Keratinocyte (primary cell): ENCODE measurements around the gene KCNC3. TPM values are rescaled to one million over a fixed set of nuclear protein-coding genes. Genes with fewer than 3 reads are reported as not detected.

Experiments
- DNase-seq: peaks from one replicate; pipeline ENCODE4 v3.0.0-alpha.2; 2011; ENCODE audit warnings: low read depth, missing footprints, low spot score
- FAIRE-seq: peaks from 2 replicates; lab custom pipeline; 2011; peaks lifted over from hg19 to GRCh38; lab: Jason Lieb, UNC
- H2AFZ ChIP-seq: 2 replicates; pipeline ENCODE4 v1.6.0; 2012; ENCODE audit warnings: low read length, control low read depth, inconsistent platforms; ENCODE audit not compliant: control insufficient read depth
- H3K27ac ChIP-seq: 2 replicates; pipeline ENCODE4 v1.5.1; 2011; ENCODE audit warnings: low read length; ENCODE audit not compliant: control insufficient read depth, insufficient read depth
- H3K27me3 ChIP-seq: 3 replicates; pipeline ENCODE4 v1.6.0; 2011; ENCODE audit warnings: low read length; ENCODE audit not compliant: control insufficient read depth, insufficient read depth; ENCODE audit errors: extremely low read depth
- H3K36me3 ChIP-seq, 2 experiments: 2 replicates in 1 of 2; 3 replicates in 1 of 2; pipeline ENCODE4 v1.5.1; 2011; ENCODE audit warnings: low read length in 2 of 2, mild to moderate bottlenecking in 1 of 2; ENCODE audit not compliant: control insufficient read depth in 2 of 2, insufficient read depth in 2 of 2; ENCODE audit errors: extremely low read depth in 1 of 2
- H3K4me1 ChIP-seq: 3 replicates; pipeline ENCODE4 v1.5.1; 2011; ENCODE audit warnings: low read length; ENCODE audit not compliant: control insufficient read depth, insufficient read depth; ENCODE audit errors: extremely low read depth
- H3K4me2 ChIP-seq: 3 replicates; pipeline ENCODE4 v1.6.0; 2011; ENCODE audit warnings: low read depth, low read length; ENCODE audit not compliant: control insufficient read depth, insufficient read depth; ENCODE audit errors: extremely low read depth
- H3K4me3 ChIP-seq, 3 experiments: fragments of 200-600 bp in 1 of 3; sonication (generic) in 1 of 3; 2 replicates in 2 of 3; 3 replicates in 1 of 3; pipeline ENCODE4 v1.5.1; 2011 to 2016; ENCODE audit warnings: low read length in 3 of 3, mild to moderate bottlenecking in 3 of 3, control low read depth in 2 of 3, inconsistent platforms in 1 of 3, low read depth in 1 of 3, mixed read lengths in 1 of 3, mixed run types in 1 of 3, moderate library complexity in 1 of 3; ENCODE audit not compliant: control insufficient read depth in 2 of 3, insufficient read depth in 2 of 3; ENCODE audit errors: extremely low read depth in 1 of 3
- H3K79me2 ChIP-seq: 2 replicates; pipeline ENCODE4 v1.6.0; 2012; ENCODE audit warnings: low read length; ENCODE audit not compliant: control insufficient read depth, insufficient read depth
- H3K9ac ChIP-seq: 3 replicates; pipeline ENCODE4 v1.6.0; 2011; ENCODE audit warnings: low read length; ENCODE audit not compliant: control insufficient read depth, insufficient read depth; ENCODE audit errors: extremely low read depth
- H3K9me1 ChIP-seq: 3 replicates; pipeline ENCODE4 v1.6.0; 2011; ENCODE audit warnings: low read length; ENCODE audit not compliant: control insufficient read depth, insufficient read depth; ENCODE audit errors: extremely low read depth
- H3K9me3 ChIP-seq: 2 replicates; pipeline ENCODE4 v1.5.1; 2012; ENCODE audit warnings: low read depth, low read length; ENCODE audit not compliant: control insufficient read depth
- H4K20me1 ChIP-seq: 3 replicates; pipeline ENCODE4 v1.6.0; 2011; ENCODE audit warnings: low read length; ENCODE audit not compliant: control insufficient read depth, insufficient read depth; ENCODE audit errors: extremely low read depth
- CTCF ChIP-seq, 3 experiments: IDR thresholded peaks in 1 of 3; conservative IDR thresholded peaks in 1 of 3; optimal IDR thresholded peaks in 1 of 3; 2 replicates in 2 of 3; 3 replicates in 1 of 3; pipeline versions ENCODE3 to v1.5.1; 2011; ENCODE audit warnings: low read length in 3 of 3, mild to moderate bottlenecking in 3 of 3, moderate library complexity in 2 of 3, control low read depth in 1 of 3, inconsistent platforms in 1 of 3; ENCODE audit not compliant: insufficient read depth in 2 of 3; ENCODE audit errors: extremely low read depth in 1 of 3
- EZH2 ChIP-seq: IDR thresholded peaks from one replicate; pipeline ENCODE4 v1.6.1; 2012; ENCODE audit warnings: inconsistent platforms, mild to moderate bottlenecking, low read length, moderate library complexity
- dilution Hi-C: fragments of 300-500 bp; cut with MboI; formaldehyde crosslinking; loops from one replicate; pipeline ENCODE4 v1.7.0; 2020; ENCODE audit warnings: low sequenced_read_pairs; ENCODE audit not compliant: extremely low pct_ligation_motif_present
- polyA plus RNA-seq, 5 experiments: library from polyadenylated mRNA; depleted of rRNA in 3 of 5; stranded (reverse) in 3 of 5; stranded (forward) in 1 of 5; unstranded in 1 of 5; fragments of >200 nt; gene quantifications; 1 replicate in 1 of 5; 2 replicates in 3 of 5; 3 replicates in 1 of 5; pipeline versions ENCODE4 v1.2.1 to v1.2.3, GENCODE V29; 2011 to 2012; ENCODE audit warnings: missing spikeins in 2 of 5, low read depth in 1 of 5, low replicate concordance in 1 of 5

Gene KCNC3
- polyA plus RNA-seq, 1 donor (not counting 4 experiments of a cell fraction or from before 2014, with no cell fraction given): 0.01 TPM

DNA sequence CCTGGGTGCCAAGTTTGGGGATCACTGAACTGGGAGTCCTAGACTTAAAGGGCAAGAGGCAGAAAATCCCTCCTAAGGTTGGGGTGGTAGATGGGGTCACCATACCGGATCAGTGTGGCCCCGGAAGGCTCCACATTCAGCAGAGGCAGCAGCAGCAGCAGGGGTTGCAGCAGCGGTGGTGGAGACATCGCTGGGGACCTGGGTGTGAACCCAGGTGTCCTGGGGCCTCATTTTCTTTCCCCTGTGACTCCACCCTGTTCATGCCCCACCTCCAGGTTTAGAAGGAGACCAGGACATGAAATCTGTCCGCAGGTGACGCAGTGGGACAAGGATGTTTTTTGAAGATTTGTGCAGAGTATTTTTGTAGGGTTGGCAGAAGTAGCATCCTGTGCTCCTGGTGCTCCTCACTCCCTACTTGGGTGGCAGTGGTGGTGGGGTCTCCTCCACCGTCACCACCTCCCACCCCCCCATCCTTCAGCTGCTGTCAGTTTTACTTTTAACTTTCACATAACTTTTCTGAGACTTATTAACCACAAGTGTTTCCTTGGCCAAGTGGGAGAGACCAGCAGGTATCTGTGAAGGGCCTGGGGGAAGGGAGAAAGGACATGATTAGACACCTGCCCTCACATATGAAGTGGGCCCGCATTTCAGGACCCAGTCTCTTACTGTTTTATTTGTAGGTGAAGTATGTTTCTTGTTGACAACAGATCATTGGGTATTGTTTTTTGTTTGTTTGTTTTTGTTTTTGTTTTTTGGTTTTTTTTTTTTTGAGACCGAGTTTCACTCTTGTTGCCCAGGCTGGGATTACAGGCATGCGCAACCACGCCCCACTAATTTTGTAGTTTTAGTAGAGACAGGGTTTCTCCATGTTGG lies 36.5 kb upstream of the KCNC3 start, which contains the start of gene NAPSA:
Gene NAPSA, minus strand, starts transcription at position 206 of the 873 bp plus-strand sequence. Its CDS starts 18 bp downstream, at position 188.
- dilution Hi-C loops: no loop called here
- peaks cover 6% of the 10 kb centered on the region for H3K4me1 ChIP-seq
- H3K9ac ChIP-seq: no peak within 1 kb of the TSS
- no peaks in the 10 kb centered on the region for H3K79me2 ChIP-seq
- H4K20me1 ChIP-seq: no peaks in the 10 kb centered on the region
- TF ChIP-seq CTCF (optimal IDR thresholded peaks at IDR 0.05 in 1 of 3, IDR thresholded peaks at IDR 0.05 in 1 of 3, conservative IDR thresholded peaks at IDR 0.05 in 1 of 3; ENCODE audit: extremely low read depth in 1 of 3, insufficient read depth in 2 of 3, low read length in 3 of 3): no peak
- TF ChIP-seq EZH2: no peak
- no peaks in the 10 kb centered on the region for H3K9me3 ChIP-seq
- no peak within 1 kb of the TSS for H2AFZ ChIP-seq
- no peaks in the 10 kb centered on the region for H3K36me3 ChIP-seq
- no peak within 1 kb of the TSS for H3K4me3 ChIP-seq
- no peaks in the 10 kb centered on the region for H3K27me3 ChIP-seq
- no peaks in the 10 kb centered on the region for H3K9me1 ChIP-seq
- DNase-seq (no peak), FAIRE-seq (no peak)
- no peak within 1 kb of the TSS for H3K4me2 ChIP-seq
- no peak within 1 kb of the TSS for H3K27ac ChIP-seq

DNA sequence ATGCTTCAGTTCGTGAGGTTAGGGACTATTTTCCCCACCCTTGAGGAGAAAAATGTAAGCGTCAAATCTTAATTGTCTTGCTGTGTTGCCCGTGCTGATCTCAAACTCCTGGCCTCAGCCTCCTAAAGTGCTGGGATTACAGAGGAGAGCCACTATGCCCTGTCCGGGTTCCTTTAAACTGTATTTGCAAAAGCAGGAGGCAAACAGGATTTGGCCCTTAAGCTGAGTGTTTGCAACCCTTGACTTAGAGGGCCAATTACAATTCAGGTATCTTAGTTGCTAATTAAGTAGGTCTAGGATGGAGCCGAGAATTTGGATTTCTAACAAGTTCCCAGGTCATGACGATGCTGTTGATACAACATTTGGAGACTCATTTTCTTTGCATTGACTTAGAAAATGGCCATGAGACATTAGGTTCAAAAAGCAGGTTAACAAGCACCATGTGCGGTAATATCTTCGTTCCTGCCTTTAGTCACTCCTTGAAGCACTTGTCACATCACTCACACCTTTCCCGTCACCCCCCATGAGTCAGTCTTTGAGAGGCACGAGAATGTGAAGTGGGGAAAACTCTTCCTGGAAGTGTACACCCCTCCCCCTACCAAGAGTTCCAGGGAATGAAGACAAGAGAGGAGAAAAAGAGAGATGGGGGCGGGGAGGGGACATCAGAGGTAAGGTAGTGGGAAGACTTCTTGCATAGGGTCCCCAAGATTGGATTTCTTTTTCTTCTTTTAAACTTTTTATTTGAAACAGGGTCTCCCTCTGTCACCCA lies 33.7 kb upstream of the KCNC3 start:
- no peaks in the 10 kb centered on the region for H3K36me3 ChIP-seq
- FAIRE-seq (no peak), DNase-seq (no peak)
- H4K20me1 ChIP-seq: no peaks in the 10 kb centered on the region
- H3K9me3 ChIP-seq: no peaks in the 10 kb centered on the region
- peaks cover 4% of the 10 kb centered on the region for H3K27me3 ChIP-seq
- H3K4me1 ChIP-seq: no peaks in the 10 kb centered on the region
- no peak overlapping the region for H3K4me3 ChIP-seq
- TF ChIP-seq EZH2: no peak
- TF ChIP-seq CTCF (optimal IDR thresholded peaks at IDR 0.05 in 1 of 3, IDR thresholded peaks at IDR 0.05 in 1 of 3, conservative IDR thresholded peaks at IDR 0.05 in 1 of 3; ENCODE audit: extremely low read depth in 1 of 3, insufficient read depth in 2 of 3, low read length in 3 of 3): no peak
- H3K9ac ChIP-seq: no peak overlapping the region
- no peak overlapping the region for H2AFZ ChIP-seq
- dilution Hi-C loops: no loop called here
- no peaks in the 10 kb centered on the region for H3K9me1 ChIP-seq
- no peak overlapping the region for H3K27ac ChIP-seq
- H3K4me2 ChIP-seq: no peak overlapping the region
- no peaks in the 10 kb centered on the region for H3K79me2 ChIP-seq
